NCI-H2227 (cell line): Measurements from ENCODE around the gene PLAAT5.

ENCODE experiments used
- DNase-seq: peaks from one replicate; lab custom pipeline; 2025; ENCODE audit not compliant: unreplicated experiment; lab: John Stamatoyannopoulos, UW

Gene PLAAT5

GRCh38 chr11:63516109-63516508 is 25.1 kb upstream of the PLAAT5 start:
- no peak for DNase-seq

GRCh38 chr11:63512816-63513215 is 21.8 kb upstream of the PLAAT5 start:
- no peak for DNase-seq

- no peak for DNase-seq
Measured at GRCh38 chr11:63511048-63511748, 20.2 kb upstream of the PLAAT5 start.

GRCh38 chr11:63510360-63511047 is 19.5 kb upstream of the PLAAT5 start:
- DNase-seq = no peak

GRCh38 chr11:63508745-63509144 is 17.8 kb upstream of the PLAAT5 start:
- no peak for DNase-seq

GRCh38 chr11:63508009-63508408 is 17.0 kb upstream of the PLAAT5 start:
- no peak for DNase-seq

- no peak for DNase-seq
Measured at GRCh38 chr11:63507511-63507910, 16.5 kb upstream of the PLAAT5 start.

GRCh38 chr11:63506876-63507275 is 15.9 kb upstream of the PLAAT5 start:
- DNase-seq = no peak

GRCh38 chr11:63505857-63506528 is 15.0 kb upstream of the PLAAT5 start, which contains the start of gene LGALS12:
LGALS12 (plus strand) TSS chr11:63506084; CDS start chr11:63506459, 375 bp downstream.
- no peak for DNase-seq

GRCh38 chr11:63504933-63505586 is 14.1 kb upstream of the PLAAT5 start:
- no peak for DNase-seq

GRCh38 chr11:63504054-63504453 is 13.1 kb upstream of the PLAAT5 start:
- DNase-seq = no peak

- no peak for DNase-seq
Measured at GRCh38 chr11:63503492-63503891, 12.5 kb upstream of the PLAAT5 start.

GRCh38 chr11:63502252-63502820 is 11.4 kb upstream of the PLAAT5 start:
- no peak for DNase-seq

- no peak for DNase-seq
Measured at GRCh38 chr11:63501236-63501635, 10.3 kb upstream of the PLAAT5 start.

- DNase-seq = no peak
Measured at GRCh38 chr11:63499874-63500273, 8.9 kb upstream of the PLAAT5 start.

GRCh38 chr11:63494975-63495374 is 4.0 kb upstream of the PLAAT5 start:
- DNase-seq = no peak

- no peak for DNase-seq
Measured at GRCh38 chr11:63493127-63493526, 2.2 kb upstream of the PLAAT5 start.

GRCh38 chr11:63492441-63492840 is 1.5 kb upstream of the PLAAT5 start:
- DNase-seq = no peak

- DNase-seq = no peak
Measured at GRCh38 chr11:63491636-63492372, 837 bp upstream of the PLAAT5 start.

- no peak for DNase-seq
Measured at GRCh38 chr11:63491240-63491587, 247 bp upstream of the PLAAT5 start.

GRCh38 chr11:63489879-63490278 is 1.1 kb downstream of the PLAAT5 start:
- no peak for DNase-seq
